Kidney capillary endothelial cell (primary cell): ENCODE data around the gene INTS2.
A peak's percentile ranks its signal among the peaks of the same experiment; 100 is the strongest.
"Not testable (repeated sequence)": the region's sequence is repeated elsewhere in the genome, so short reads cannot be mapped to it uniquely, and the experiment has no call there.

Experiments used
- DNase-seq: peaks from one replicate; pipeline ENCODE4 v3.0.0-alpha.2; 2018; ENCODE audit warnings: low spot score

The INTS2 gene, protein sequence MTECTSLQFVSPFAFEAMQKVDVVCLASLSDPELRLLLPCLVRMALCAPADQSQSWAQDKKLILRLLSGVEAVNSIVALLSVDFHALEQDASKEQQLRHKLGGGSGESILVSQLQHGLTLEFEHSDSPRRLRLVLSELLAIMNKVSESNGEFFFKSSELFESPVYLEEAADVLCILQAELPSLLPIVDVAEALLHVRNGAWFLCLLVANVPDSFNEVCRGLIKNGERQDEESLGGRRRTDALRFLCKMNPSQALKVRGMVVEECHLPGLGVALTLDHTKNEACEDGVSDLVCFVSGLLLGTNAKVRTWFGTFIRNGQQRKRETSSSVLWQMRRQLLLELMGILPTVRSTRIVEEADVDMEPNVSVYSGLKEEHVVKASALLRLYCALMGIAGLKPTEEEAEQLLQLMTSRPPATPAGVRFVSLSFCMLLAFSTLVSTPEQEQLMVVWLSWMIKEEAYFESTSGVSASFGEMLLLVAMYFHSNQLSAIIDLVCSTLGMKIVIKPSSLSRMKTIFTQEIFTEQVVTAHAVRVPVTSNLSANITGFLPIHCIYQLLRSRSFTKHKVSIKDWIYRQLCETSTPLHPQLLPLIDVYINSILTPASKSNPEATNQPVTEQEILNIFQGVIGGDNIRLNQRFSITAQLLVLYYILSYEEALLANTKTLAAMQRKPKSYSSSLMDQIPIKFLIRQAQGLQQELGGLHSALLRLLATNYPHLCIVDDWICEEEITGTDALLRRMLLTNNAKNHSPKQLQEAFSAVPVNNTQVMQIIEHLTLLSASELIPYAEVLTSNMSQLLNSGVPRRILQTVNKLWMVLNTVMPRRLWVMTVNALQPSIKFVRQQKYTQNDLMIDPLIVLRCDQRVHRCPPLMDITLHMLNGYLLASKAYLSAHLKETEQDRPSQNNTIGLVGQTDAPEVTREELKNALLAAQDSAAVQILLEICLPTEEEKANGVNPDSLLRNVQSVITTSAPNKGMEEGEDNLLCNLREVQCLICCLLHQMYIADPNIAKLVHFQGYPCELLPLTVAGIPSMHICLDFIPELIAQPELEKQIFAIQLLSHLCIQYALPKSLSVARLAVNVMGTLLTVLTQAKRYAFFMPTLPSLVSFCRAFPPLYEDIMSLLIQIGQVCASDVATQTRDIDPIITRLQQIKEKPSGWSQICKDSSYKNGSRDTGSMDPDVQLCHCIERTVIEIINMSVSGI

DNA sequence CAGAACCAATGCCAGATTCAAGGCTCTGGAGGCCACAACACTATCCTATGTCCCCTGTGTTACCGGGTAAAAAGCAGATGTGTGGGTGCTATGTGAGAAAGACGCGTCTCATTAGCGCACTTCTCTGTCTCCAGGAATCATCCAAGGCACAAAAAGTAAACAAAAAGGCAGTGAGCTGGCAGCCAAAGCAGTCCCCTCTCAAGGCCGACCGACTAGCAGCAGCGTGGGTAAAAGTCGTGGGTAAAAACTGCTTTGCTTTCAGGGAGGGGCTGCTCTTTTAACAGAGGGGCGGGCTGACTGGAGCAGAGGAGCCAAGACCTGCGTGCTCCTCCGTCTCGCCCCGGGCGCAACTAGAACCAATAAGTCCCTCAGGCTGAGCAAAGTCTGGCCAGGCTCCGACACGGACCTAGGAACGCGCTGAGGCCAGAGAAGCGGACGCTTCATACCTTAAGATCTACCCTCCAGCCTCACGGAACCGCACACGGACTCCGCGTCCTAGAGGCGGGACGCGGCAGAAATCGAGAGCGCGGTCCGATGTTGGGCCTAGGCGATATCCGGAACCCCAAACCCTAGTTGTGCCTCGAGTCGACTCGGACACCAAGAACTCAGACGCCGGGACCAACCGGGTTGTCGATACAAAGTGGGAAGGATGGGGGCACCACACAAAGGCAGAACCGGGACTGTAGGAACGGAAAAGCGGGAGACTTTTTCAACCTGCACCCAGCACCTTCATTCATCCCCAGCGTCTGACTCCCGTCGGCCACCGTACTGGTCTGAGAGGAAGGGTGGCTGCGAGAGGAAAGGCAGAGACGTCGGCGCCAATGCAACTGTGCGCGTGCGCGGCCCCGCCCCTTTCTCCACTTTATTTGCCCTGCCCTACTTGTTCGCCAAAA is at the start of gene INTS2:
Gene INTS2, minus strand, starts transcription at position 775 of the 893 bp plus-strand sequence. CDS start 1,338 bp downstream, outside the sequence.
- DNase-seq: peak; percentile 87

DNA sequence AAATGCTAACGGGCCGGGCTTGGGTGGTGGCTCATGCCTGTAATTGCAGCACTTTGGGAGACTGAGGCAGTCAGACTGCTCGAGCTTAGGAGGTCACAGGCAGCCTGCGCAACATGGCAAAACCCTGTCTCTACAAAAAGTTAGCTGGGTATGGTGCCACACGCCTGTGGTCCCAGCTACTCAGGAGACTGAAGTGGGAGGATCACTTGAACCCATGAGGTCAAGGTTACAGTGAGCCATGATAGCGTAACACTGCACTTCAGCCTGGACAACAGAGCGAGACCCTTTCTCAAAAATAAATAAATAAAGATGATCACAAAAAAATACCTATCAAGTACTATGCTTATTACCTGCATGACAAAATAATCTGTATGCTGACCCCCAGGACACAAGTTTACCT is 46.3 kb upstream of the INTS2 start:
- DNase-seq: no peak

DNA sequence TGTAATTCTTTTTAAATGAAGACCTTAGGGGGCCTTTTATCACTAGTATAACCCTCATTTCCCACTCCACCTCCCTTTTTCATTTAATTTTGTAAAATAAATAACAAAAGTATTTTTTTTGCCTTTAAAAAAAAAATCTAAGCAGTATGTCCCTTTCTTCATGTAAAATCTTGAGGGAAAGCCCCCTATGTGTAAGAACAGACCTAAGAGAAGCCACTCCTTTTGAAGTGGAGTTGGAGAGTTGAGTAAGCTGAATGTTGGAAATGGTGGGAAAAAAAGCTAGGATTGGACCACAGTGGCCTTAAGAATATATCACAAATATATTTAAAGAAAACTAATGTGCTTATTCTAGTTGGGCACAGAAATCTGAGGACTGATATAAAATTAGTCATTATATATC is 44.5 kb upstream of the INTS2 start:
- no peak for DNase-seq

DNA sequence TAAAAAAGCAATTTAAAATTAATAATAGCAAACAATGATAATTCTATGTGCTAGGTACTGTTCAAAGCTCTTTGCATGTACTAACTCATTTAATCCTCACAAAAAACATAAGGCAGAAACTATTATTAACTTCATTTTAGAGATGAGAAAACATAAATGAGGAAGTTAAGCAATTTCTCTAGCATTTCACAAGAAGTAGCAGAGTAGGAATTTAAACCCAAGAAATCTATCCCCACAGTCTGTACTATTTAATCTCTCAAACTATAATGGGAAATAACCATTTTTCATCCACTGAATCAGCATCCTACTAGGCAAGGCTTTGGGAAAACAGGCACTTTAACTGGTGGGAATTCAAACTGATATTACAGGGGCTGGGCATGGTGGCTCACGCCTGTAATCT is 42.2 kb upstream of the INTS2 start:
- DNase-seq: no peak

DNA sequence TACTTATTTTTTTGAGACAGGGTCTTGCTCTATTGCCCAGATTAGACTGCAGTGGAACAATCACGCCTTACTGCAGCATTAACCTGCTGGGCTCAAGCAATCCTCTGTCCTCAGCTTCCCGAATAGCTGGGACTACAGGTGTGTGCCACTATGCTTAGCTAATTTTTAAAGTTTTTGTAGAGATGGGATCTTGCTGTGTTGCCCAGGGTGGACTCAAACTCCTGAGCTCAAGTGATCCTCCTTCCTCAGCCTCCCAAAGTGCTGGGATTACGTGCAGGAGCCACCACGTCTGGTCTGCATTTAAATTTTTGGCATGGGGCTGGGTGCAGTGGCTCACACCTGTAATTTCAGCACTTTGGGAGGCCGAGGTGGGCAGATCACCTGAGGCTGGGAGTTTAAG is 41.0 kb upstream of the INTS2 start:
- no peak for DNase-seq

DNA sequence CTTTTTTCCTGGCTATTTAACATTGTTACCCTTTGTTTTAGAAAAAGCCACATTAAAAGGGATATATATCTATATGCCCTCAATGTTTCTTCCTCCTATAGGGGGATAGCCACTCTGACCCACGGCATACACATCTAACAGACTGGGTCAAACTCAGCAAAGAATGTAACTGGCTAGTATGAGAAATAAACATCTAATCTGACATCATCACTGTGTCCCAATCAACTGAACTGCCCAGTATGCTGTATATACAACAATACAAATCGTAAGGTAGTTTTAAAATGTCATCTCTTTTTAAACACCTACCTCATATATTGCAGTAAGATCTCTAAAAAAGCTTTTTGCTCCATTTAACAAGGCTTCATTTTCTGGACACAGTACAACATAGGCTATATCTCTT is 39.9 kb upstream of the INTS2 start:
- no peak for DNase-seq

DNA sequence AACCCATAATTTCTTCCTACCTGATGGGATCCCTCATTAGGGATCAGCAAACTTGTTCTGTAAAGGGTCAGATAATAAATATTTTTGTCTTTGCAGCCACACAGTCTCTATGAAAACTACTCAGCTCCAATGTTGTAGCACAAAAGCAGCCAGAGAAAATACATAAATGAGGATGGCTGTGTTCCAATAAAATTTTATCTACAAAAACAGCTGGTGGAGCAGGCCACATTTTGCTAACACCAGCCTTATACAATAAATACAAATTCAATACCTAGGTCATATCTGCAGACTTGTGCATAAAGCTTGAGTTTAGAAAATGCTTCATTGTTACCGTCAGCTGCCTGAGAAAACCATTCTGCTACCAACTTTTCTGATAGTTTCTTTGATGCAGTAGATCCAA is 38.4 kb upstream of the INTS2 start:
- no peak for DNase-seq

DNA sequence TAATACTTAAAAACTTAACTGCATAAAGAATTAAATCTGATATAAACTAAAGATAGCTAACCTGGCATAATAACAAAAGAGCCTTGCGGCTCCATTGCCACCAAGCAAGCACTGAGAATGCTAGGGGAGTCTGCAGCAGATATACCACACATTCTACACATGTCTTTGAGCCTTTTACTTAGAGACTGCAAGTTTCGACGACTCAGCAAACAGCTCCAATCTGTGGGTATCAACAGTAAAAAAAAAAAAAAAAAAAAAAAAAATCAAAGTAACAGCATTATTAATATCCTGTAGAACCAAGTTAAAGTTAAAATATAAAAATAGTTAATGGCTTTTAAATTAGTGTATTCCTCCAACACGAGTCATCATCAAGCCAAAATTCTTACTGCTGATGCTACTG is 27.8 kb upstream of the INTS2 start:
- no peak for DNase-seq

DNA sequence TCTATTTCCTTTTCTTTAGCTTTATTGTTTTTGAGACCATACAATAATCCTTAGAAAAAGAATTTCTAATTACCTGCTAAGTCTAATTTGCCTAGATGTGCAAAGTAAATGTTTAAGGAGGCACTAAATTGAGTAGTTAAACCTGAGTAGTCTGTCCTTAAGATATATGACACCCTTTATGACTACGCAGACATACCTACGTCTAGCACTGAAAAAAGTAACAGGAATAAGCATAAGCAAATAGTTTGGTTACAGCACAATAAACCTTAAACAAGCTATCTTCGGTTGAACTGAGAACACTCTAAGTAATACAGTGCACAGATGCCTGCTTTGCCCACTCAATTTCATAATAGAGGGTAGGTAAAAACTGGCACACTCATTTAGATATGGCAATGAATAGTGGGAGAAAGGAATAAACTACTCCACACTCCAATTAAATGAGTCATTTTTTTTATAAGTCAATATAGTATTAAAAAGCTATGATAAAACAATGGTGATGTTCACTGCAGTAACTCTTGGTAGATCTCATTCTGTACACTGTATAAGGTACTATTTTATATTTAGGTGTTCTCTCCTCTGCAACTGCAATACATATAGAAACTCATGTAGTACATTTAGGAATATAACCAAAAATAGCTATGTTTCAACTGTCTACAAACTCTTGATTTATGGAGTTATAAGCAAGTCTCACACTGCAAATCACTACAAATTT is 19.7 kb upstream of the INTS2 start:
- DNase-seq: no peak

DNA sequence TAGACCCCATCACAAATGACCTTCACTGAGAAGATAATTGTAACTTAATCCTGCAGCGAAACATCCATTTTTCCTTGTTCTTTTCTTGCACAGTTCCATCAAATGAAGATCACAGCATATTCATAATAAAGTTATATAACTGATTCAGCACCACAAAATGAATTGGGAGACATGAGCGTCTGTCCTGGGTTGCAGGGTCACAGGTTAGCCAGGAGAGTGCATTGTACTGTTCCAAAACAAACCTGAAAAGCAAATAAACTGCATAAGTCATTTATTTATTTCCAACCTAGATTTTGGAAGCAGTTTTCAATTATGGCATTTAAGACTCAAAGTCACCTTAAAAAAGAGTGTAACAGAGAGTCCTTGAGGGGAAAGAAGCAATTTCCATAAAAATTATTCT is 18.6 kb upstream of the INTS2 start:
- no peak for DNase-seq

DNA sequence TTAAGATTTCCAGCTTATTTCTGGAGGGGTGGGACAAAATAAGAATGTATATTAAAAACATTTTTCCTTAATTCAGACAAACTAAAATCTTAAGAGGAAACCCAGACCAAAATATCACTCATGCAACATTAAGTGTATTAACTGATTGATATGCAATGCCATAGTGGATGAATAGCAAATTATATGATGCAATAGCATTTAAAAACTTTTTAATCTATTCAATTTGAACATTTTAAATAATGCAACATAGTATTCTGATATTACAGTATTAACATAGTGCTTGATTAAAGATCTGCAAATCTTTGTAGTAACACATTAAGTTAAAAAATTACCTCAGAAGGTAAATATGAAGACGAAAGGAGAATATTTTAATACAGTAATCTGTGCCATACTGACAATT is 15.3 kb upstream of the INTS2 start:
- no peak for DNase-seq

DNA sequence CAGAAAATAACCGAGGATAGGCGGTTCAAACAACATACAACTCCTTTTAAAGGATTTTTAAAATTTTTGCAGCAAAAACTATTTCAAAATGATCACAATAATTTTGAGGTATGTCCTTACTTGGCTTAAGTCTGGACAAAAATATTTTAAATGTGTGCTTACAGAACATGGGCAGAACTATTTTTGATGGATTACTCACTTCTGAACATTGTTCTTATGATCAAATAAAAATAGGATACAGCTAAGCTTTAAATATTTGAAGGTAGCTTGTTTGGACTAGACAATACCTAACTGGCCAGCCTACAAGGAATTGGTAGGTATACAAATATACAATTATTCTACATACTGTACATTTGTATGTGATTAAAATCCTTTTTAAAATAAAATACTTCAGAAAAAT is 14.3 kb upstream of the INTS2 start:
- no peak for DNase-seq

DNA sequence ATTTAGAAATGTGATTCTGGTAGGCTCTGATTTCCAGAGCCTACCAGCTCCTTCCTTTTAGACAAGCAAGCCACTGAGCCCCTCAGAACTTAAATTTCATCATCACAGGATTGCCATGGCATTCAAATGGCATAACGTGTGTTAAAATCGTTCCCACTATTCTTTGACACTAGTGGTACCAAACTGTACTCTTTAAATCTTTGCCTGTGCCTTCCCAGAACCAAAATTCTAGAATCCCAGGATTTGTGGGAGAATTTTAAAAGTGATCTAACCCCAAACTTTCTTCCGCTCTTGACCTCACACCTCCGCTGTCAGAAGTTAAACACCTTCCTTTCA is 287 bp upstream of the INTS2 start:
- DNase-seq: no peak

DNA sequence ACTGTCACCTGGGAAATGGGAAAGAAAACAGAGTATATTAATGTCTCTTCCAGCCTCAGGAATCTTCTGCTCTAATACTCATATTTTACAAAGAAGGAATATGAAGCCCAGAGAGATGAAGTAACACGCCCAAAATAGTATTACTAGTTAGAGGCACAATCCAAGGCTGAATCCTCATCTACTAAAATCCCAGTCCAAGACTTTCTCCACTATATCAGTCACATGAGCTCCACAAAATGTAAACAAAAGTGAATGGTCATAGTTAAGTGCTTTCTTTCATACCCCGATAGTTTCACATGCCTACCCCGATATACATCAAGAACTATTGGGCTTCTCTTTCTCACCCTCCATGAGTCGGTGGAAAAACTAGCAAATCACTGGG is 965 bp downstream of the INTS2 start:
- DNase-seq: peak; percentile 6

DNA sequence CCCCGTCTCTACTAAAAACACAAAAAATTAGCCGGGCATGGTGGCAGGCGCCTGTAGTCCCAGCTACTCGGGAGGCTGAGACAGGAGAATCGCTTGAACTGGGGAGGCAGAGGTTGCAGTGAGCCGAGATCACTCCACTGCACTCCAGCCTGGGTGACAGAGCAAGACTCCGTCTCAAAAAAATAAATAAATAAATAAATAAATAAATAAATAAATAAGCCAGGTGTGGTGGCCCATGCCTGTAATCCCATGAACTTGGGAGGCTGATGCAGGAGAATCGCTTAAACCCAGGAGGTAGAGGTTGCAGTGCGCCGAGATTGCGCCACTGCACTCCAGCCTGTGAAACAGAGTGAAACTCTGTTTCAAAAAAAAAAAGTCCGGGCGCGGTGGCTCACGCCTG is 12.6 kb downstream of the INTS2 start:
- not testable (repeated sequence) for DNase-seq

DNA sequence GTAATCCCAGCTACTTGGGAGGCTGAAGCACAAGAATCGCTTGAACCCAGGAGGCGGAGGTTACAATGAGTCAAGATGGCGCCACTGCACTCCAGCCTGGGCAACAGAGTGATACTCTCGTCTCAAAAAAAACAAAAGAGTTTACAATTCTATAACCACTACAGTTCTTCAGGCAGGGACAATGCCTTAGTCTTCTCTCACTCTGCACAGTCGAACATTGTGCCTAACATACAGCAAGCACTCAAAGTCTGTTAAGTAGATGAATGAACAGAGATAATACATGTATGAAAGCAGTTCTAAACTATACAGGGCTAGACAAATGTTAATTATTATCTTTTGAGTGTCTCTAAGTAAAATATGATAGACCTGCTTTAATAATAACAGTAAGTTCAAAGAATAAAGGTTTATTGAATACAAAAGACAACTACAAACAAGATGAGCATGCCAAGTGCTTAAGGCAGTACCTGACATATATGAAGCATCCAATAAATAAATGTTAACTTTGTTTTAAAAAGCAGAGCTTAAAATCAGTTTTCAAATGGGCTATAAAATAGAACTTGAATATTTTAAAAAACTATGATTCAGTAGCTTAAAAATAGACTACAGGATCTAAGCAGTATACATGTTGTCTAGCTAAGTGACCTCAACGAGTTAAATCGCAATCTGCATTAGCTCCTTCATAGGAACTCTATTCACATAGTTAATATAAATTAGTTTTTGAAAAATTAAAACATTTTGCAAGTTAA is 19.3 kb downstream of the INTS2 start:
- DNase-seq: no peak

DNA sequence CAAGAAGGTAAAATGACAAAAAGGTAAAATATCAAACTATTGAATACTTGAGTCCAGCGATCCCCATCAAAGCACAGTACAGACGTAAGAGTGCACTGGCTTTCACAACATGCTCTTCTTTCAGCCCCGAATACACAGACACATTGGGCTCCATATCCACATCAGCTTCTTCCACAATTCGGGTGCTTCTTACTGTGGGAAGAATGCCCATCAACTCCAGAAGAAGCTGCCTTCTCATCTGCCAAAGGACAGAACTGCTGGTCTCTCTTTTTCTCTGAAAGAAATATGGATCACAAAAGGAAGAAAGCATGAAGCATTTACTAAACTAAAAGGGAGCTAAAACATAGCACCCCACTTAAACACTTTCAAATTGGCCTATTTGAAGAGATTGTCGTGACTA is 20.4 kb downstream of the INTS2 start:
- no peak for DNase-seq

DNA sequence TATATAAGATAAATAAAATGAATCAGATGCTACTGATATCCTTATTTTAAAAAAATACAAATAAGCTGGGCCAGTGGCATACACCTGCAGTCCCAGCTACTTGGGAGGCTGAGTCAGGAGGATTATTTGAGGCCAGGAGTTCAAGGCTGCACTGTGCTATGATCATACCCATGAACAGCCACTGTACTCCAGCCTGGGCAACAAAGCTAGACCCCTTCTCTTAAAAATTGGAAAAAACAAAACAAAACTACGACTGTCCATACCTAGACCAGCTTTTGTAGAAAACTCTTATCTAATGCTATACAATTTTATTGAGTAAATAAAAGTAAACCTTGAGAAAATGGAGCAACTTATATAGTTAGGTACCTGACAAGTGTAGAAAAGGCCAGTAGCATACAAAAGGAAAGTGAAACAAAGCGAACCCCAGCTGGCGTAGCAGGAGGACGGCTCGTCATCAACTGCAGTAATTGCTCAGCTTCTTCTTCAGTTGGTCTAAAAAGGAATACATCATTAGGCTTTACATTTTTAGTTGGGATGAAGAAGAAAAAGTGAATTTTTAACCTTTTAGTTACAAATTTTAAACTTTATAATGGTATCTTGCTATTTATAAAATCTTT is 23.6 kb downstream of the INTS2 start:
- DNase-seq: no peak

DNA sequence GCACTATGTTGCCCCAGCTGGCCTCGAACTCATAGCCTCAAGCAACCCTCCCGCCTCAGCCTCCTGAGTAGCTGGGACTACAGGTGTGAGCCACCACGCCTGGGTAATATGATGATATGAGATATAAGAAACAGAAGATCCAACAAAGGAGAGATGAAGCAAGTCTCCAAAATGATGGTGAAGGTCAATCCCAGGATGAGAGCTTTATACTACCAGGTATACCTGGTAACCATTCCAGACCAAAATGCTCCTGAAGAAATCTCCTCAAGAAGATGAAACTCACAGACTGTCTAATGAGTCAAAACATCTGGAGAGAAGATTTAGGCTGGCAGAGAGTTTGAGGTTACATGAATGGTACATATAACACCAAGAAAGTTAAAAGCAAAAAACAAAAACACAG is 24.5 kb downstream of the INTS2 start:
- DNase-seq: no peak
